ENCODE results near the gene CCDC88B. TPM values are rescaled to one million over a fixed set of nuclear protein-coding genes. Genes with fewer than 3 reads are reported as not detected.

Gene CCDC88B
- total and polyA plus RNA-seq, 9 of the 15 experiments (the other 6 are each of a cell fraction or from before 2014, with no cell fraction given), result 0.13 to 18.1 (median 7.9) TPM

GRCh38 chr11:64334764-64335735, 5.0 kb upstream of the CCDC88B start (continued):
- TF ChIP-seq TRIM28 (IDR thresholded peaks at IDR 0.05) (peak; percentile 40; the same call in 1 of the 2 replicates), ATF3 (IDR thresholded peaks at IDR 0.05) (peak; percentile 99), ATF3 (CRISPR knock-in tag; conservative IDR thresholded peaks at IDR 0.05) (peak; percentile 96), RUNX1 (IDR thresholded peaks at IDR 0.05; ENCODE audit: low read depth) (peak; percentile 91; the same call in 1 of the 2 replicates), ZNF316 (IDR thresholded peaks at IDR 0.05) (peak; percentile 71), TARDBP (IDR thresholded peaks at IDR 0.05) (peak; percentile 85), SMARCC2 (IDR thresholded peaks at IDR 0.05; ENCODE audit: low read depth) (peak; percentile 98), ATF4 (CRISPR knock-in tag; IDR thresholded peaks at IDR 0.05) (0 out of 2 replicates have a peak, but pooled peaks have one; percentile 49), MAFF (IDR thresholded peaks at IDR 0.05; ENCODE audit: low read length) (peak; percentile 75; the same call in 1 of the 2 replicates), NFIC (IDR thresholded peaks at IDR 0.05) (peak; percentile 96), ZKSCAN8 (CRISPR knock-in tag; IDR thresholded peaks at IDR 0.05) (peak; percentile 85), PML (IDR thresholded peaks at IDR 0.05; ENCODE audit: low read length) (peak; percentile 97), PHB2 (IDR thresholded peaks at IDR 0.05; ENCODE audit: low read depth) (peak; percentile 89), CAMTA2 (CRISPR knock-in tag; conservative IDR thresholded peaks at IDR 0.05) (no peak), NR2C2 (CRISPR knock-in tag; IDR thresholded peaks at IDR 0.05) (no peak), NR2C2 (tag; IDR thresholded peaks at IDR 0.05) (peak; percentile 75)
- TF ChIP-seq, protein P1, sequence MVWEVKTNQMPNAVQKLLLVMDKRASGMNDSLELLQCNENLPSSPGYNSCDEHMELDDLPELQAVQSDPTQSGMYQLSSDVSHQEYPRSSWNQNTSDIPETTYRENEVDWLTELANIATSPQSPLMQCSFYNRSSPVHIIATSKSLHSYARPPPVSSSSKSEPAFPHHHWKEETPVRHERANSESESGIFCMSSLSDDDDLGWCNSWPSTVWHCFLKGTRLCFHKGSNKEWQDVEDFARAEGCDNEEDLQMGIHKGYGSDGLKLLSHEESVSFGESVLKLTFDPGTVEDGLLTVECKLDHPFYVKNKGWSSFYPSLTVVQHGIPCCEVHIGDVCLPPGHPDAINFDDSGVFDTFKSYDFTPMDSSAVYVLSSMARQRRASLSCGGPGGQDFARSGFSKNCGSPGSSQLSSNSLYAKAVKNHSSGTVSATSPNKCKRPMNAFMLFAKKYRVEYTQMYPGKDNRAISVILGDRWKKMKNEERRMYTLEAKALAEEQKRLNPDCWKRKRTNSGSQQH (CRISPR knock-in tag; IDR thresholded peaks at IDR 0.05), result peak; percentile 70; the same call in 1 of the 2 replicates
- TF ChIP-seq, protein P2, sequence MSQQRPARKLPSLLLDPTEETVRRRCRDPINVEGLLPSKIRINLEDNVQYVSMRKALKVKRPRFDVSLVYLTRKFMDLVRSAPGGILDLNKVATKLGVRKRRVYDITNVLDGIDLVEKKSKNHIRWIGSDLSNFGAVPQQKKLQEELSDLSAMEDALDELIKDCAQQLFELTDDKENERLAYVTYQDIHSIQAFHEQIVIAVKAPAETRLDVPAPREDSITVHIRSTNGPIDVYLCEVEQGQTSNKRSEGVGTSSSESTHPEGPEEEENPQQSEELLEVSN (IDR thresholded peaks at IDR 0.05; ENCODE audit: borderline replicate concordance in 1 of 2, extremely low read depth in 1 of 2, insufficient read depth in 1 of 2, insufficient read length in 1 of 2, low read depth in 1 of 2, low read length in 1 of 2, poor library complexity in 1 of 2, severe bottlenecking in 1 of 2), result peak; percentile 45 to 62
- TF ChIP-seq, protein P3, sequence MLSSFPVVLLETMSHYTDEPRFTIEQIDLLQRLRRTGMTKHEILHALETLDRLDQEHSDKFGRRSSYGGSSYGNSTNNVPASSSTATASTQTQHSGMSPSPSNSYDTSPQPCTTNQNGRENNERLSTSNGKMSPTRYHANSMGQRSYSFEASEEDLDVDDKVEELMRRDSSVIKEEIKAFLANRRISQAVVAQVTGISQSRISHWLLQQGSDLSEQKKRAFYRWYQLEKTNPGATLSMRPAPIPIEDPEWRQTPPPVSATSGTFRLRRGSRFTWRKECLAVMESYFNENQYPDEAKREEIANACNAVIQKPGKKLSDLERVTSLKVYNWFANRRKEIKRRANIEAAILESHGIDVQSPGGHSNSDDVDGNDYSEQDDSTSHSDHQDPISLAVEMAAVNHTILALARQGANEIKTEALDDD (IDR thresholded peaks at IDR 0.05), result peak; percentile 70
- TF ChIP-seq, protein P4, sequence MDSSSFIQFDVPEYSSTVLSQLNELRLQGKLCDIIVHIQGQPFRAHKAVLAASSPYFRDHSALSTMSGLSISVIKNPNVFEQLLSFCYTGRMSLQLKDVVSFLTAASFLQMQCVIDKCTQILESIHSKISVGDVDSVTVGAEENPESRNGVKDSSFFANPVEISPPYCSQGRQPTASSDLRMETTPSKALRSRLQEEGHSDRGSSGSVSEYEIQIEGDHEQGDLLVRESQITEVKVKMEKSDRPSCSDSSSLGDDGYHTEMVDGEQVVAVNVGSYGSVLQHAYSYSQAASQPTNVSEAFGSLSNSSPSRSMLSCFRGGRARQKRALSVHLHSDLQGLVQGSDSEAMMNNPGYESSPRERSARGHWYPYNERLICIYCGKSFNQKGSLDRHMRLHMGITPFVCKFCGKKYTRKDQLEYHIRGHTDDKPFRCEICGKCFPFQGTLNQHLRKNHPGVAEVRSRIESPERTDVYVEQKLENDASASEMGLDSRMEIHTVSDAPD (CRISPR knock-in tag; IDR thresholded peaks at IDR 0.05), result no peak
